HUES48 (cell line): ENCODE results near the gene THSD4.

Source experiments
- H3K27ac ChIP-seq: one replicate; pipeline ENCODE4 v1.7.0; 2013; ENCODE audit warnings: low read depth, low read length, inconsistent platforms
- H3K27me3 ChIP-seq: 2 replicates; pipeline ENCODE4 v1.6.1; 2013; ENCODE audit warnings: mild to moderate bottlenecking, low read length; ENCODE audit not compliant: control insufficient read depth, insufficient read depth
- H3K36me3 ChIP-seq: 2 replicates; pipeline ENCODE4 v1.6.1; 2013; ENCODE audit warnings: low read length; ENCODE audit not compliant: control insufficient read depth, insufficient read depth
- H3K4me1 ChIP-seq: 2 replicates; pipeline ENCODE4 v1.6.1; 2013; ENCODE audit warnings: mild to moderate bottlenecking, low read length; ENCODE audit not compliant: control insufficient read depth, insufficient read depth
- H3K4me3 ChIP-seq: 2 replicates; pipeline ENCODE4 v1.5.1; 2013; ENCODE audit warnings: mild to moderate bottlenecking, low read depth, low read length
- H3K9ac ChIP-seq: 2 replicates; pipeline ENCODE4 v1.6.1; 2013; ENCODE audit warnings: mild to moderate bottlenecking, low read depth, low read length, moderate library complexity
- H3K9me3 ChIP-seq: 2 replicates; pipeline ENCODE4 v1.6.1; 2013; ENCODE audit warnings: low read length; ENCODE audit not compliant: control insufficient read depth, insufficient read depth

The THSD4 gene

GRCh38 chr15:71352125-71352524 is 236.9 kb downstream of the THSD4 start:
- H3K4me3 ChIP-seq, result no peak overlapping the region
- H3K9me3 ChIP-seq, result no peaks in the 10 kb centered on the region
- H3K4me1 ChIP-seq, result peaks cover 17% of the 10 kb centered on the region
- H3K9ac ChIP-seq, result no peak overlapping the region
- no peak overlapping the region for H3K27ac ChIP-seq
- H3K36me3 ChIP-seq, result no peaks in the 10 kb centered on the region
- H3K27me3 ChIP-seq, result no peaks in the 10 kb centered on the region

GRCh38 chr15:71352765-71353164 is 237.5 kb downstream of the THSD4 start:
- Histone ChIP-seq H3K4me1 (peaks cover 20% of the 10 kb centered on the region), H3K36me3 (no peaks in the 10 kb centered on the region), H3K4me3 (no peak overlapping the region), H3K9me3 (no peaks in the 10 kb centered on the region), H3K27ac (no peak overlapping the region), H3K27me3 (no peaks in the 10 kb centered on the region), H3K9ac (no peak overlapping the region)

- Histone ChIP-seq H3K4me3 (no peak overlapping the region), H3K36me3 (no peaks in the 10 kb centered on the region), H3K27me3 (no peaks in the 10 kb centered on the region), H3K27ac (no peak overlapping the region), H3K9ac (no peak overlapping the region), H3K4me1 (peaks cover 19% of the 10 kb centered on the region), H3K9me3 (no peaks in the 10 kb centered on the region)
These were observed 237.9 kb downstream of the THSD4 start for GRCh38 chr15:71353171-71353570.

- H3K36me3 ChIP-seq, result no peaks in the 10 kb centered on the region
- H3K27ac ChIP-seq, result no peak overlapping the region
- H3K9ac ChIP-seq, result no peak overlapping the region
- H3K4me3 ChIP-seq, result no peak overlapping the region
- H3K4me1 ChIP-seq, result peaks cover 5% of the 10 kb centered on the region; the same call in 1 of the 2 replicates
- no peaks in the 10 kb centered on the region for H3K27me3 ChIP-seq
- H3K9me3 ChIP-seq, result no peaks in the 10 kb centered on the region
These were observed 240.0 kb downstream of the THSD4 start for GRCh38 chr15:71355268-71355667.

GRCh38 chr15:71357321-71357732 is 242.1 kb downstream of the THSD4 start:
- H3K27ac ChIP-seq, result no peak overlapping the region

GRCh38 chr15:71357967-71358366 is 242.7 kb downstream of the THSD4 start:
- Histone ChIP-seq H3K27me3 (no peaks in the 10 kb centered on the region), H3K27ac (no peak overlapping the region), H3K4me3 (no peak overlapping the region)

More at GRCh38 chr15:71357321-71357732, 242.1 kb downstream of the THSD4 start:
- Histone ChIP-seq H3K4me3 (no peak overlapping the region), H3K27me3 (no peaks in the 10 kb centered on the region), H3K9me3 (no peaks in the 10 kb centered on the region), H3K4me1 (peaks cover 6% of the 10 kb centered on the region), H3K36me3 (no peaks in the 10 kb centered on the region), H3K9ac (no peak overlapping the region)

GRCh38 chr15:71359246-71359645 is 244.0 kb downstream of the THSD4 start:
- H3K9me3 ChIP-seq, result no peaks in the 10 kb centered on the region
- no peak overlapping the region for H3K9ac ChIP-seq
- H3K4me1 ChIP-seq, result peaks cover 24% of the 10 kb centered on the region
- no peaks in the 10 kb centered on the region for H3K27me3 ChIP-seq
- no peaks in the 10 kb centered on the region for H3K36me3 ChIP-seq
- no peak overlapping the region for H3K4me3 ChIP-seq
- no peak overlapping the region for H3K27ac ChIP-seq

More at GRCh38 chr15:71357967-71358366, 242.7 kb downstream of the THSD4 start:
- Histone ChIP-seq H3K9ac (no peak overlapping the region), H3K36me3 (no peaks in the 10 kb centered on the region), H3K4me1 (peaks cover 13% of the 10 kb centered on the region), H3K9me3 (no peaks in the 10 kb centered on the region)

- Histone ChIP-seq H3K27ac (no peak overlapping the region), H3K36me3 (no peaks in the 10 kb centered on the region), H3K9ac (no peak overlapping the region), H3K27me3 (no peaks in the 10 kb centered on the region), H3K9me3 (no peaks in the 10 kb centered on the region), H3K4me1 (peaks cover 33% of the 10 kb centered on the region), H3K4me3 (no peak overlapping the region)
These were observed 247.3 kb downstream of the THSD4 start for GRCh38 chr15:71362556-71362955.

GRCh38 chr15:71362987-71363968 is 248.0 kb downstream of the THSD4 start:
- Histone ChIP-seq H3K9me3 (no peaks in the 10 kb centered on the region), H3K27ac (peak overlapping the region; percentile 64), H3K27me3 (no peaks in the 10 kb centered on the region), H3K4me1 (peaks cover 33% of the 10 kb centered on the region), H3K36me3 (no peaks in the 10 kb centered on the region), H3K4me3 (peak overlapping the region; percentile 8; the same call in 1 of the 2 replicates), H3K9ac (no peak overlapping the region)

GRCh38 chr15:71364117-71364584 is 248.9 kb downstream of the THSD4 start:
- no peaks in the 10 kb centered on the region for H3K27me3 ChIP-seq
- H3K27ac ChIP-seq, result peak overlapping the region; percentile 64
- H3K9ac ChIP-seq, result no peak overlapping the region; the same call in 1 of the 2 replicates
- H3K36me3 ChIP-seq, result no peaks in the 10 kb centered on the region
- peaks cover 33% of the 10 kb centered on the region for H3K4me1 ChIP-seq
- no peaks in the 10 kb centered on the region for H3K9me3 ChIP-seq
- H3K4me3 ChIP-seq, result peak overlapping the region; percentile 8; the same call in 1 of the 2 replicates

GRCh38 chr15:71366522-71366921 is 251.3 kb downstream of the THSD4 start:
- Histone ChIP-seq H3K4me3 (no peak overlapping the region), H3K36me3 (no peaks in the 10 kb centered on the region), H3K9ac (no peak overlapping the region), H3K4me1 (peaks cover 33% of the 10 kb centered on the region), H3K9me3 (no peaks in the 10 kb centered on the region), H3K27ac (no peak overlapping the region), H3K27me3 (no peaks in the 10 kb centered on the region)
